Measurements from ENCODE around the gene ENPP5.

ENPP5 gene

GRCh38 chr6:46201702-46202101 lies 30.9 kb upstream of the ENPP5 start:
- TF ChIP-seq ZNF549 (tag by site-specific recombination; IDR thresholded peaks at IDR 0.05) (no peak), PRDM4 (tag by site-specific recombination; IDR thresholded peaks at IDR 0.05) (no peak), ZNF600 (tag by site-specific recombination; IDR thresholded peaks at IDR 0.05) (no peak), GFI1B (tag by site-specific recombination; IDR thresholded peaks at IDR 0.05) (no peak), ZSCAN18 (tag by site-specific recombination; IDR thresholded peaks at IDR 0.05) (no peak), PATZ1 (tag by site-specific recombination; IDR thresholded peaks at IDR 0.05) (no peak), ZNF214 (tag by site-specific recombination; IDR thresholded peaks at IDR 0.05; ENCODE audit: borderline replicate concordance) (no peak), ZNF280C (tag by site-specific recombination; IDR thresholded peaks at IDR 0.05) (no peak), ZNF274 (IDR thresholded peaks at IDR 0.05; ENCODE audit: low read length) (no peak), ZNF274 (tag by site-specific recombination; IDR thresholded peaks at IDR 0.05; ENCODE audit: borderline replicate concordance) (no peak), ZNF580 (tag by site-specific recombination; IDR thresholded peaks at IDR 0.05) (no peak), ZNF701 (tag by site-specific recombination; IDR thresholded peaks at IDR 0.05) (no peak), ZNF692 (tag by site-specific recombination; IDR thresholded peaks at IDR 0.05) (no peak), ZNF10 (tag by site-specific recombination; IDR thresholded peaks at IDR 0.05) (no peak), PRDM1 (tag by site-specific recombination; IDR thresholded peaks at IDR 0.05) (no peak)
- H3K27ac ChIP-seq (ENCODE audit: extremely low read depth, low read depth, low read length) = no peak overlapping the region
- ChIA-PET POLR2A (no interaction called here), CTCF (interaction anchor here (1.1 kb wide), 1 partner anchor 19 kb away, joined by 3 read pairs; no protein-coding TSS in a partner anchor)
- no peaks in the 10 kb centered on the region for H3K36me3 ChIP-seq (ENCODE audit: control insufficient read depth in 2 of 2, insufficient read depth in 1 of 2, low read length in 2 of 2)
- H3K4me3 ChIP-seq (ENCODE audit: low read depth, low read length) = no peak overlapping the region
- H3K9me3 ChIP-seq (ENCODE audit: control insufficient read depth, insufficient read depth, low read depth, low read length) = no peaks in the 10 kb centered on the region
- no peaks in the 10 kb centered on the region for H3K4me1 ChIP-seq (ENCODE audit: control insufficient read depth, insufficient read depth, low read length)

GRCh38 chr6:46199387-46199786 lies 28.6 kb upstream of the ENPP5 start:
- Histone ChIP-seq H3K36me3 (ENCODE audit: control insufficient read depth in 2 of 2, insufficient read depth in 1 of 2, low read length in 2 of 2) (no peaks in the 10 kb centered on the region), H3K27ac (ENCODE audit: extremely low read depth, low read depth, low read length) (no peak overlapping the region), H3K9me3 (ENCODE audit: control insufficient read depth, insufficient read depth, low read depth, low read length) (no peaks in the 10 kb centered on the region), H3K4me3 (ENCODE audit: low read depth, low read length) (no peak overlapping the region), H3K4me1 (ENCODE audit: control insufficient read depth, insufficient read depth, low read length) (no peaks in the 10 kb centered on the region)
- ChIA-PET POLR2A (no interaction called here), CTCF (interaction anchor here (1.9 kb wide), 1 partner anchor 21 kb away, joined by 6 read pairs; no protein-coding TSS in a partner anchor)
- TF ChIP-seq ZNF311 (tag by site-specific recombination; IDR thresholded peaks at IDR 0.05; ENCODE audit: borderline replicate concordance) = no peak
- TF ChIP-seq KLF17 (tag by site-specific recombination; IDR thresholded peaks at IDR 0.05) = no peak
- TF ChIP-seq ZNF202 (tag by site-specific recombination; IDR thresholded peaks at IDR 0.05; ENCODE audit: borderline replicate concordance) = no peak
- TF ChIP-seq ZBTB26 (tag by site-specific recombination; optimal IDR thresholded peaks at IDR 0.05) = no peak

Data from HEK293 (cell line).